H1 (cell line): ENCODE measurements around the gene COL6A5. TPM values are rescaled to one million over a fixed set of nuclear protein-coding genes. Genes with fewer than 3 reads are reported as not detected.

ENCODE experiments used
- HDAC6 ChIP-seq: IDR thresholded peaks from one replicate; pipeline ENCODE4 v1.7.1; 2012; ENCODE audit warnings: low read depth, mild to moderate bottlenecking, inconsistent platforms, low read length, moderate library complexity
- PHF8 ChIP-seq: fragments of 200-600 bp; sonication (generic); conservative IDR thresholded peaks from 2 replicates; pipeline ENCODE4 v1.7.1; 2012; ENCODE audit warnings: low read depth, mild to moderate bottlenecking, inconsistent platforms, low read length, moderate library complexity
- polyA plus RNA-seq, 7 experiments: library from polyadenylated mRNA; depleted of rRNA in 3 of 7; stranded (reverse) in 5 of 7; unstranded in 2 of 7; fragments of >200 nt in 5 of 7; fragments of 200-250 nt in 2 of 7; gene quantifications; 1 replicate in 5 of 7; 2 replicates in 1 of 7; 4 replicates in 1 of 7; pipeline versions ENCODE4 v1.2.1 to v1.2.3, GENCODE V29; 2011 to 2013; ENCODE audit warnings: missing spikeins in 2 of 7, mixed read lengths in 2 of 7
- total RNA-seq: library from RNA; stranded (reverse); fragmentation: NEBNext Ultra II Directional; extraction: Animal tissue kit (Norgen Biotek cat#: 25700); gene quantifications from 2 replicates; pipeline ENCODE4 v1.2.1, GENCODE V29; 2021
- TF ChIP-seq, protein P1 (sequence below), 3 experiments: IDR thresholded peaks; 1 replicate in 2 of 3; 2 replicates in 1 of 3; pipeline versions ENCODE4 v1.5.1 to v1.6.1; 2011; ENCODE audit warnings: low read length in 3 of 3, mild to moderate bottlenecking in 3 of 3, inconsistent platforms in 2 of 3, low read depth in 1 of 3, moderate library complexity in 1 of 3; ENCODE audit not compliant: insufficient read depth in 1 of 3; ENCODE audit errors: control extremely low read depth in 1 of 3
- TF ChIP-seq, protein P2 (sequence below): IDR thresholded peaks from 2 replicates; pipeline ENCODE4 v1.6.1; 2012; ENCODE audit warnings: inconsistent platforms

Gene COL6A5
- total and polyA plus RNA-seq, 2 of the 8 experiments (the other 6 are each of a cell fraction or from before 2014, with no cell fraction given) = 0.05 to 0.06 TPM

DNA sequence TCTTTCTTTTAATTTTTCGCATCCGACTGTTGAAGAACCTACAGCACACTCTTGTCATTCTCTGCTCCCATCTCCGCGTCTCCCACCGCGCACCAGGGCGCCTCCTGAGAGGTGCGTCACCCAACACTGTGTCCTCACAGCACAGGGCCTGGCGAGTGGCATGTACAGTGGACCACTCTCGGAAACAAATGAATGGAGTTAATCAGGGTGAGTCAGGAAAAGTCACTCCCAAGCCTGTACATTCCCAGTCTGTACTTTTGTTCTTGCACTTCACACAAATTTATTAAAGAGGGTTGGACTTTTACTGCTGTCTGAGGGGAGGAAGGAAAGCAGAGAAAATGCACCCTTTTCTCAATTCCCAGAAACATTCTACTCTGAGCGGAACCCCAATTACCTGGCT, 172.1 kb downstream of the COL6A5 start (continued):
- TF ChIP-seq, protein P1, sequence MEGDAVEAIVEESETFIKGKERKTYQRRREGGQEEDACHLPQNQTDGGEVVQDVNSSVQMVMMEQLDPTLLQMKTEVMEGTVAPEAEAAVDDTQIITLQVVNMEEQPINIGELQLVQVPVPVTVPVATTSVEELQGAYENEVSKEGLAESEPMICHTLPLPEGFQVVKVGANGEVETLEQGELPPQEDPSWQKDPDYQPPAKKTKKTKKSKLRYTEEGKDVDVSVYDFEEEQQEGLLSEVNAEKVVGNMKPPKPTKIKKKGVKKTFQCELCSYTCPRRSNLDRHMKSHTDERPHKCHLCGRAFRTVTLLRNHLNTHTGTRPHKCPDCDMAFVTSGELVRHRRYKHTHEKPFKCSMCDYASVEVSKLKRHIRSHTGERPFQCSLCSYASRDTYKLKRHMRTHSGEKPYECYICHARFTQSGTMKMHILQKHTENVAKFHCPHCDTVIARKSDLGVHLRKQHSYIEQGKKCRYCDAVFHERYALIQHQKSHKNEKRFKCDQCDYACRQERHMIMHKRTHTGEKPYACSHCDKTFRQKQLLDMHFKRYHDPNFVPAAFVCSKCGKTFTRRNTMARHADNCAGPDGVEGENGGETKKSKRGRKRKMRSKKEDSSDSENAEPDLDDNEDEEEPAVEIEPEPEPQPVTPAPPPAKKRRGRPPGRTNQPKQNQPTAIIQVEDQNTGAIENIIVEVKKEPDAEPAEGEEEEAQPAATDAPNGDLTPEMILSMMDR (IDR thresholded peaks at IDR 0.05; ENCODE audit: control extremely low read depth in 1 of 3, insufficient read depth in 1 of 3, low read depth in 1 of 3, low read length in 3 of 3) = no peak
- no peak for TF ChIP-seq PHF8
- TF ChIP-seq, protein P2, sequence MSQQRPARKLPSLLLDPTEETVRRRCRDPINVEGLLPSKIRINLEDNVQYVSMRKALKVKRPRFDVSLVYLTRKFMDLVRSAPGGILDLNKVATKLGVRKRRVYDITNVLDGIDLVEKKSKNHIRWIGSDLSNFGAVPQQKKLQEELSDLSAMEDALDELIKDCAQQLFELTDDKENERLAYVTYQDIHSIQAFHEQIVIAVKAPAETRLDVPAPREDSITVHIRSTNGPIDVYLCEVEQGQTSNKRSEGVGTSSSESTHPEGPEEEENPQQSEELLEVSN = no peak
- TF ChIP-seq HDAC6 = no peak
